Bone marrow (tissue), 2 donors: Measurements from ENCODE around the gene RASA3.

Experiments
- DNase-seq, 2 donors: peaks; one replicate each; lab custom pipeline; 2025; lab: John Stamatoyannopoulos, UW

RASA3 gene

DNA sequence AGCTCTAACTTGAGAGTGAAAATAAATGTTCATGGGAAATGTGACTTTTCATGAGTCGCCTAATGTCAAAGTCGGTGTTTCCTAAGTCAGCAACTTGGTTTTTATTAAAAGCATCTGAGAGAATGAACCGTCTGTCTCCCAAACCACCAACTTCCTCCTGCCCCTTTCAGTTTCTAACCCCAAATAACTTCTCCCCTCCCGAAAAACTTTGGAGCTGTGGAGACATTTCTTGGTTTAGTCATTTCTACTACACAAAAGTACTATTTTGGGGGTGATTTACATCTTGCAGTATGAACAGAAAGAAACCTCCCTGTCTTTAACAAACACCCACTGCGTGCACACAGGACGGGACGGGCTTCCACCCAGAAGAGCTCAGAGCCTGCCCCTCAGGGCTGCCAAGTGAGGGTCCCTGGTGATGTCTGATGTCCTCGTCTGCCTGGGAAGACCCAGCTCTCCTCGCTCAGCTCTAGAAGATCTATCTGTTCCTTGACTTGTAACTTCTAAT, 65.0 kb downstream of the RASA3 start:
- peak in 1 of 2 donors; percentile 58 for DNase-seq

DNA sequence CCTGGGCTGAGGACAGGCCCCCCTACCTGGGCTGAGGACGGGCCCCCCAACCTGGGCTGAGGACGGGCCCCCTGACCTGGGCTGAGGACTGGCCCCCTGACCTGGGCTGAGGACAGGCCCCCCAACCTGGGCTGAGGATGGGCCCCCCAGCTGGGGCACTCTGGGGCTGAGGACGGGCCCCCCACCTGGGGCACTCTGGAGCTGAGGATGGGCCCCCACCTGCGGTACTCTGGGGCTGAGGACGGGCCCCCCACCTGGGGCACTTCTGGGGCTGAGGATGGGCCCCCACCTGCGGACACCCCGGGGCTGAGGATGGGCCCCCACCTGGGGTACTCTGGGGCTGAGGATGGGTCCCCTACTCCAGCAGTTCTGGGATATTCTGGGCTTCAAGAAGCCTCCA, 65.5 kb downstream of the RASA3 start:
- no peak for DNase-seq

DNA sequence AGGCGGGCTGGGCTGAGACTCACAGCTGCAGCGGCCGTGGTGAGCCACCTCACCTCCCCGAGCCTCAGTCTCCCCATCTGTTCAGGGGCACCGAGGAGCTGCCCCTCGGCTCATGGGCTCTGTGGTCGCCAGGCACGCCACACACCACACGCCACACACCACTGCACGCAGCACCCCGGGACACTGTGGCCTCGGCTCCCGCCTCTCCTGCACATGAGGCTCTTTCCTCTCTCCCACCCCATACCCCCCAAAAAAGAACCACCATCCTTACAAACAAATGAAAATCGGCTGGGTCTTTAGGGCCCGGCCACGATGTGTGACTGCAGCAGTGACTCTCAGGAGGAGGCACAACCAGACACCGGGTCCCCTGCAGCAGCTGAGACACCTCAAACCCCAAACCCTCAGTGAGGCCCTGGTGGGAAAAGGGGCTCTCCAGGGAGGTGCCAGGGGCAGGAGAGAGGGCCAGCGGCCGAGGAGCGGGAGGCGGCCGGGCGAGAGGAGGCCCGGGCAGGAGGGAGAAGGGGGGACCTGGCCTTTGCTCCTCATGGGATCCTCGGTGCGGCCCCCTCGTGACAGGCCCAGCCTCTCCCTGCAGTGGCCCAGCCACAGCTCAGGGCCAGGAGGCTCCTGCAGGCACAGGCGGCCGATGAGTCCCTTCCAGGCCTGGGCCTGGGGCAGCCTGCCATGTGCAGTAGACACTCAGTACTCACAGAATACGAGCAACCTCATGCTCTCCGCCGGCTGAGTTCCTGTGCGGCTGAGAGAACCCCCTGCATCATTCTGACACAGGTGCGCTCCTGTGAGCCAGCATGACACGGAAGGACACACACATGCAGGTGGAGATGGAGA, 66.3 kb downstream of the RASA3 start:
- DNase-seq = no peak

DNA sequence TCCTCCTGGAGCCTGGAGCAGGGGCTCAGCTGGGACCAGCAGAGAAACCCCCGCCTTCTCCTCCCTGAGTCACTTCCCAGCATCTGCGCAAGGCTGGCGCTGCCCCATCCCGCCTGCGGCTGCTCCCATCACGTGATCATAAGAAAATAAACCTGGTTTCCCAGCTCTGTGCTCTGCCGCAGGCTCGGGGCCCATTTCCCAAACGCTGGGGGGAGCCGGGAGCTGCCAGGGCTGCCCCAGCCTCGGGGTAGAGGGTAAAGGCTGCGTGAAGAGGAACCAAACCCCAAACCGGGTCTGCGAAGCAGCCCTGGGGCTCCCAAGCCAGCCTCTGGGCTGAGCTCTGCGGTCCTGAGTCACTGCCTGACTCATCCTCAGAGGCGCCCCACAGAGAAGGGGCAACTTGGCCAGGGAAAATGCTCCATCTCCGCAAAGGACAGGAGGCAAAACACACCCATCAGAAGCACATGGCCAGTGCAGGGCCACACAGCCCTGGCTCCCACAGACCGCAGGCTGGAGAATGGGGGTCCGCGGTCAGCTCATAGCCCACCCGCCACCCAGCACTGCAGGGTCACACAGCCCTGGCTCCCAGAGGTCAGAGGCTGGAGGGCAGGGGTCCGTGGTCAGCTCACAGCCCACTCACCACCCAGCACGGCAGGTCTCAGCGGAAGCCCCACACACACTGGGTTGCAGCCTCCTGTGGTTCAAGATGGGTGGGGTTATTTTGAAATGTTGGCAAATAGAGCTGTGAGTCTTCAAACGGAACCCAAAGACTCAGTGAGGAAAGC, 67.1 kb downstream of the RASA3 start:
- DNase-seq = peak; percentile 91 to 92

DNA sequence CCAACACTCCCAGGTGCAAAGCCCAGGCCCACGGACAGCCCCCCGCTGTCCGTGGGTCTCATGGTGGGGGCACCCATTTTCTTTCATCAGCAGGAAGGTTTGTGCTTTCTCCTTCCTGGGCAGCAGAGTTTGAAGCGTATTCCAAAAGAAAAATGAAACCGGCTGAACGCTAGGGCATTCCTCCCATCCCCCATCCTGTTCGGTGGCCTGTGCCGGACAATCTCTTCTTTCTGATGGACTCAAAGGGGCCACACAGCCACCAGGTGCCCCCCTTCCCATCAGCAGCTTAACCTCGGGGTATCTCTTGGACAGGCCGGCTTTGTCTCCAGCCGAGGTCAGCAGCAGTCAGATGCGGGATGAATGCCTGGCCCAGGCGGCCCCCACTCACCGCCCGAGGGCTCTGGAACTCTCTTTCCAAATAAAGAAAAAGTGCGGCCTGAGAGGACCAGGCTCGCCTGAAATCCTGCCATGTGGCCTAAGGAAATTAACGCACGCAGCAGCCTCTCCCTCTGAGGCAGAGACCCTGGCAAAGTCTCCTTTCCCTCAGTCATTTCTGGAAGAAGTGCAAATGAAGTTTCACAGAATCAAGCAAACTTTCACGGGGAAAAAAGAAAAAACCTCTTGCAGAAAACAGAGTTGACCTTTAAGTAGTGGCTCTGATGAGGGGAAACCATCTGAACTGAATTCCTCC, 67.8 kb downstream of the RASA3 start:
- DNase-seq = no peak

DNA sequence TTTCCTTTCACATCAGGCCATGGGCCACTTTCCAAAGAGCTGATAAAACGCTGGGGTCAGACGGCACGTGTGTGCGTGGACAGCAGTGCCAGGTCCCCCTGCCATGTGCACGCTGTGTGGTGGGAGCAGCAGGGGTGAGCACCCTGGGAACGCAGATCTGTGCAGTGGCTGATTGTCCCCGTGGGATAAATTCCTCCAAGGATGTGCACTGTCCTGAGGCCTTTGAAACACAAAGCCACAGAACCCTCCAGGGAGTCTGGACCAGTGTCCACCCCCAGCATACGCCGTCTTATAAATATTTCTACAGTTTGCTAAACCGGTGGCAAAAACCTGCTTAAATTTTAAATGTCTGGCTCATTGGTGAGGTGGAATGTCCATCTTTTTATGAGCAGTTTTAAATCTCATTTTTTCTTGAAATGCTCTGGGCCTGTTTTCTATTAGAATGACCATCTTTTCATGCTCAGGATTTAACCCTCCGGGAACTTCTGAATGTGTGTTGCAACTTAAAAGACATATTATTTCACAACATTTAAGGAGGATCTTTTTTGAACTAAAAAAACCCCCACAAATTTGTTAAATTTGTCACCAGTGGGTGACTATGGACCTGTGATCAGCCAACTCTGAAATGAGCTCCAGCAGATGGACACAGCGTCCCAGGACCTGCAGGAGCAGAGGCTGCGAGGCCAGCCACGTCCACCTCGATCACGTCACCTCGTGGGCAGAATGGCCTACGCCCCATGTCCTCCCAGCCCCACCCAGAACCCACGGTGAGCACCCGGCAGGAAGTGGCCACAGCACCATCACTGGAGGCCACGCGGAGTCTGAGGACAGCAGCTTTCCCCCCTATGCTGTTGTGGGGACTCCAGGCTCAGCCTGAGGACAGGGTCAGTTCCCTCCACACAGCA, 68.6 kb downstream of the RASA3 start:
- peak in 1 of 2 donors; percentile 47 for DNase-seq

DNA sequence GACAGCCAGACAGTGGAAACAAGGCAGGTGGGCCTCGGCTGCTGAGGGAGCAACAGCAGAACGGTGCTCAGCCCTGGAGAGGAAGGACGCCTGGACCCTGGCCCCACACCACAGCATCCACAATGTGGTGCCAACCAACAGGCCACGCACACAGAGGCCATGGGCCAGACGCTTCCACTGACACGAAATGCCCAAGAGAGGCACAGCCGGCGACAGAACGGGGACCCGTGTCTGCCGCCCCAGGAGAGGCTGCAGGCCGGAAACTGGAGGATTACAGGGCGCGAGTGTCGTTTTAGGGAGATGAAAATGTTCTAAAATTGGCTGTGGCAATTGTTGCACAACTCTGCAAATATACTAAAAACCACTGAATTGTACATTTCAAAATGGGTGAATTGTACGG, 69.7 kb downstream of the RASA3 start:
- DNase-seq = no peak

DNA sequence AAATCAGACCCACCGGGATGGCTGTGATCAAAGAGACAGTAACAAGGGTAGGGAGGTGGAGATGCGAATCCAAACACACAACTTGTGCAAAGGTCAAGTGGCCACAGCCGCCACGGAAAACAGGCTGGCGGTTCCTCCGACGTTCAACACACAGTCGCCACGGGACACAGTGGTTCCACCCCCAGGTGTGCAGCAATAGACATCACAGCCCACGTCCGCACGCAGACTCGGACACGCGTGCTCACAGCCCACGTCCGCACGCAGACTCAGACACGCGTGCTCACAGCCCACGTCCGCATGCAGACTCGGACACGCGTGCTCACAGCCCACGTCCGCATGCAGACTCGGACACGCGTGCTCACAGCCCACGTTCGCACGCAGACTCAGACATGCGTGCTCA, 70.1 kb downstream of the RASA3 start:
- no peak for DNase-seq

DNA sequence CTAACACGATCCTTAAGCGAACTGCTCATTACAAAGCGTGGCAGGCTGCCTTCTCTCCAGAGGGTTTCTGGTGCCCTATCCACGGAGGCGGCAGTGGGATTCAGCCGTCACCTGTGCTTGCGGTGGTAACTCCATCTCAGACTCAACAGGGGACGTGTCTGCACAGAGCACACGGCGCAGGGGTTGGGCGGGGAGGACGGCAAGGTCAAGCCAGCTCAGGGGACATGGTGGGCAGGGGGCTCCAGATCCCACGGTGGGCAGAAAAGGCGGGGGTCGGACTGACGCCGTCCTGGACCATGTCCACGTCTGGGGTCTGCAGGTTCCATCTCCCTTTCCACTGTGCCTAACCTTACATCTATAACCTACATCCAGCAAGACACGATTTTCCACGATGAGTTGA, 70.7 kb downstream of the RASA3 start:
- DNase-seq = no peak

DNA sequence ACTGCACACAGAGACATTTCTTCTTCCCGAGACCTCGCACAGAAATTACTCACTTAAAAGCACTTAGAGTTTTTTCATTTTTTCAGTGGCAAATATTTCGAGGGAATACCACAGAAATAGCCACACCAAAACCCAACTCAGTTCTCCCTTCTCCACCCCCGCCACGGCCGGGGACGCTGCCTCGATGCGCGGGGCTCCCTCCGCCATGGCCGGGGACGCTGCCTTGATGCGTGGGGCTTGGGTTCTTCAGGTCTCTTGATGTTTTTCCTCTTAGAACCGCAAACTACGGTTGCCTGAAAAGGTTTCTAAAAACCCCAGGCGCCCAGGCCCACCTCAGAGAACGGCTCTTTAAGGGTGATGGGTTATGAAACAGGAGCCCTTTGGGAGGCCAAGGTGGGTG, 71.4 kb downstream of the RASA3 start:
- DNase-seq = no peak

DNA sequence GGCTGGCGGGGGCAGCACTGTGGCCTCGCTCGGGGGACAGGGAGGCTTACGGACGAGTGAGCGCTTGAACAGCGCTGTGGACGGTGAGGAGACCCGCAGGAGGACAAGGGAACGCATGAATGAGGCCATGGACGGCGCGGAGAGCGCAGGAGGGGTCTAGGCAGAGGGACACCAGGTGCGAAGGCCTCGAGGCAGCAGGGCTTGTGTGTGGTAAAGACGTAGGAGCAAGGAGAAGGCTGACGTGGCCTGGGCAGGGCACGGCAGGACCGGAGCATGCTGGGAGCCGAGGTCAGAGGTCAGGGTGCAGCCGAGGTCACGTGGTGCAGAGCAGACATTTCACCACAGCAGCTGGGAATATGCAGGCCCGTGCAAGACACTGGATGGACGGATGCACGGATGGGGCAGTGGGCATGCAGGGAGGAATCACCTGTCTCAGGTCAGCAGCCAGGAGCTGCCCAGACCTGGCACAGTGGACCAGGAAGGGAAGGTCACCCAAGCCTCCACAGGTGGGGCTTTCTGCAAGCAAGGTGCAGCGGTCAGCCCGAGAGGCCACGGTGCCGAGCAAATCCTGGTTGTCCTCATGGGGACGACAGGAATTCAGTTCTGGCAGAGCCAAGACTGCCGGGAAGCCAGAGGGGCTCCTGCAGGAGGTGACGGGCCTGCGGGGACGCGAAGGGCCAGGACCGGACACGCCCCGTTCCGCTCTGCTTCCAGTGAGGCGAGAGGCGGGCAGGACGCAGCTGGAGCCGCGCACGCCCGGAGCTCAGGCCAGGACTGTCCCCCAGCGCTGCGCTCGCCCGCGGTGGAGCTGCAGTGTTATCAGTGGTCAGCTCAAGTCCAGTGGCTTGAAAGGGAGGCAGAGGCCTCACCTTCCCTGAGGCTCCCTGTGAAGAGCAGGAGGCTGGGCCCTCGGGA, 72.2 kb downstream of the RASA3 start:
- no peak for DNase-seq

DNA sequence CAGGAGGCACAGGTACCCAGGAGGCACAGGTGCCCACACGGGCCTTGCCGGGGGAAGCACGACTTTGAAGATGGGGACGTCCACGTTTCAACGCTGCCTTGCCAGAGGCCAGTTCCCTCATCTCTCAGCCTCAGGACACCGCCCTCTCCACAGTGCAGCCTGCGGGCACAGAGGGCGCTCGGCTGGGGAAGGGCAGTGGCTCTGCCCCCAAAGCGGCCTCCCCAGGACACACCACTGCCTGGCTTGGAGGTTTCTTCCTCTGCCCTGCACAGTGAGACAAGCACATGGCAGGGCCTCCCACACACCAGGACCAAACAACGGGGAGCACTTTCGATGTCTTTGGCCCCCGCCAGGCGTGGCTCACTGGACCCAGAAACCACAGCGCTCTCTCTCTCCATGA, 73.0 kb downstream of the RASA3 start:
- no peak for DNase-seq

DNA sequence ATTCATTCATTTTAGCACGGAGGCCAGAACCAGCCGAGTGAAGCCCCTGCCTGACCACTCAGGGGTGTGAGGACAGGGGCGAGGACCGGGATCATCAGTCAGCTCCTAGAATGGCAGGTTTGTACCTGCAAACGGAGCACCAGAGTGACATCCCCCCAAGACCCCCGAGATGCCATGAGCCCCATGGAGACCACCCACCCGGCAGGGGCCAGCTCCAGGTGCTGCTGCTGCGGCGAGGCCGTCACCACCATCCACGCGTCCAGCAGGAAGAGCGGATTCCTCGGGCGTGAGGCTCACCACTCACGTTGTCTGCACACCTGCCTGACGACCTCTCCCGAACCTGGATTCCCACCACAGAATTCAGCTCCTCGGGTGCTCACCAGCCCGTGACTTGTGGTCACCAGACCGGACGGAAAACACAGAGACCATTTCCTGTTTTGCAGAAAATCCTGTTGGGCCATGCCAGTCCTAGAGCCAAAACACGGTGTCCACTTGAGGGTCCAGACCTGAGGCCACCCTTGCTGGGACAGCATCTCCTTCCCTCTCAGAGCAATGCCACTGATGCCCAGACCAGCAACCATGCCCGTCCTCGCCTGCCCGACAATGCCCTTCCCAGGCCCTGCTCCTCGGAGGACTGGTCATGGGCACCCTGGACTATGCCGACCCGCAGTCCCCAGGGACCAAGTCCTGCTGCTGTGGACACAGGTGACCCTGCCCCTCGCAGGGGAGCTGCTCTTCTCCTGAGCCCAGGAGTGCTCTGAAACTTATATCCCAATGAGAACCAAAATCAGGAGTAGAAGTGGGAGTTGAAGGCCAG, 74.2 kb downstream of the RASA3 start:
- DNase-seq = no peak

DNA sequence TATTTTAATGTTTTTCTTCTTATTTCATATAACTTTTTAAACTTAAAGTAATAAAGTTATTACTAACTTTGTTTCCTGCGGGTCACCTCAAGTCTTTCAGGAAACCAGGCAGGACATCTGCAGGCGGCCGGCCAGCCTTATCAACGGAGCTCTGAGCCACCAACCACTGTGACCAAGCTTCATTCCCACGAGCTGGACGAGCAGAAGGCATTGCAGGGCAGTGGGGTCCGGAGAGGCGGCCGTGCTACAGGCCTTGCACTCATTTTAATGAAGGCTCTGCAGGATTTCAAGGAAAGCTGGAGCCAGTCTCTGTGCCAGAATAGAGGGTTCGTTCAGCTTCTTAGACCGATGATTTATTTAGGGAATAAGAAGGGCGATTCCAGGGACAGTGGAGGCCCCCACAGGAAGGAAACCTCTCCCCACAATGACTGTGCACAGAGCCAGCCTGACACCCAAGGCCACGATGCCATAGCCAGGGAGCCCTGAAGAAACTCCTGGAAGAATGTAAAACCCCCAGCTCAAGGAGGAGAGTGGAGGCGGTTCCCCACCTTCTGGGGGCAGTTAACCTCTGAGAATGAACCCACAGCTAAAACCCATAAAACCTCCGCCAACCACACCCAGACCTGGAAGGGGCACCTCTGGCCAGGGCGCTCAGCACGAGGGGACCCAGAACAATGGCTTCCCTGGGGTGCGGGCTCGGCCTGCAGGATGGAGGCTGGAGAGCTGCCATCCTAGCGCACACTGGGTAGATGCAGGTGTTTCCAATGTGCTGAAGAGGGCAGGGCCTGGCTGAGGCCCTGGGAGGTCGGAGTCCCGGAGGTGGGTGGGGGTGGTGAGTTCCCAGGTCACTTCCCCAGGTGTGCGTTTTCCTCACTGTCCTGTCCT, 75.0 kb downstream of the RASA3 start:
- DNase-seq = no peak

DNA sequence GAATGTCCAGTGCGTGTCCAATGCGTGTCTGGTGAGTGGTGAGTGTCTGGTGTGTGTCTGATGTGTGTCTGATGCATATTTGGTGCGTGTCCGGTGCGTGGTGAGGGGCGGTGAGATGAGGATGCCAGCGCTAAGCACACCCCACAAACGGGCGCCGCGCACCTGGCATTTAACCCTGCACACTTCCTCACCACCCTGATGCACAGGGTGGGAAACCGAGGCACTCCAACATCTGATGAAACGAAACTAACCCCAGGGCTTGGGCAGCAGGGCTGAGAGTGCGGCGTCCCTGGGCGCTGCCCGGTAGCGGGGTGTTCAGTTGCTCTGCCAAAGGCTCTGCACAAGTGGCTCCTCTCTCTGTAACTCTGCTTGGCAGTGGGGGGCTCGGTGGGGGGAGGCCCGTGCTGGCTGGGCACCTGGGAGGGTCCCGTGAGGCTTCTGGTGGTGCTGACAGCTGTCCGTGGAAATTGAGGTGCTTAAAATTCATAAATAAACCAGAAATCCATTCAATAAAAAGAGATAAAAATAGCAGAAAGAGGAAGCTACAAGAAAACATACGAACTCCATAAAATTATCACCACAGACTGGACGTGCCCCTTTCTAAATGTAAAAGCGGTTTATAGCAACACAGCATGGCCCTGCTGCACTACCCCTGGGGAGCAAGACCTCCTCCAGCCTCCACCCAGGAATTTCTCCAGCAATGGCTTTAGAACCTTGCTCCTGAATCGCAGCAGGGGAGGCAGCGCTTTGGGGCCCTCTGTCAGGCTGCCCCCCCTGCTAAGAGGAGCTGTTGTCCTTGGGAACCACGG, 76.0 kb downstream of the RASA3 start:
- DNase-seq = no peak

DNA sequence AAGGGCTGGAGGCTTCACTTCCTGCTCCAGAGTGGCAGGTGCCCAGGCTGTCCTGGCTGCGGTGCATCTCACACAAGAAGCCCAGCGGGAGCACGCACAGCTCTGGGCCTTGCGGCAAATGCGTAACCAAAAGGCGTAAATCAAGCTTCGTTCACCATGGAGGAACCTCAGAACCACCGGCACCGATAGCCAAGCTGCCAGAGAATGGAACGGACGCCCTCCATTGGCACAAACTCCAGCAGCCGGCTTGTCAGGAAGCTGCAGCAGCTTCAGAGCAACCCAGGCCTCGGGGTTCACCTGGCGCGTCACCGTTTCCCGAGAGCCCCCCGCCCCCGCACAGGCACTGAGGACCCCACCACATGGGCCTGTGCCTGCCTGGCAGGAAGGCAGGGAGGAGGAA, 76.7 kb downstream of the RASA3 start:
- DNase-seq = no peak

DNA sequence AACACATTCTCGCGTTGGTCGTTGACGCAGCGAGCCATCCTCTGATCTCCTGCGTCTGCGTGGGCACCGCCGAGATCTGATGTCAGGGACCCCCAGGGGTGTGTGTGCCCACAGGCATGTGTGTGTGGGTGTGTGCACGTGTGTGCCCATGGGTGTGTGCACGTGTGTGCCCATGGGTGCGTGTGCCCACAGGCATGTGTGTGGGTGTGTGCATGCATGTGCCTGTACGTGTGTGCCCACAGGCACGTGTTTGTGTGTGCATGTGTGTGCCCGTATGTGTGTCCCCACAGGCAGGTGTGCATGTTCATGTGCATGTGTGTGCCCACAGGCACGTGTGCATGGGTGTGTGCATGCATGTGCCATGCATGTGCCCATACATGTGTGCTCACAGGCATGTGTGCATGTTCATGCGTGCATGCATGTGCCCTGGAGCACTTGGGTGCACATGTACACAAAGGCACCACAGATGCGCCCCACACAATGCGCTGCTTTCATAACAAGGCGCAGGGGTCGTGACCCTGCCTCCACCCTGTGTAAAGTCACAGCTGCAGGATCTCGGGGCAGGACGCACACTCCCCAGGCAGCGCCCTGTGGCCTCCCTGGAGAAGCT, 77.5 kb downstream of the RASA3 start:
- DNase-seq = no peak
